Measurements from ENCODE around the gene NOC4L. TPM values are rescaled to one million over a fixed set of nuclear protein-coding genes. Genes with fewer than 3 reads are reported as not detected.
A peak's percentile ranks its signal among the peaks of the same experiment; 100 is the strongest.

NOC4L gene
- total RNA-seq, 1 donor from 2014 or later, result 16.5 TPM

GRCh38 chr12:132190834-132191500, 46.7 kb downstream of the NOC4L start:
- Histone ChIP-seq H3K9me3 (ENCODE audit: insufficient read depth, low read depth, low read length) (peaks cover 16% of the 10 kb centered on the region), H3K4me3 (ENCODE audit: insufficient read depth, low read depth, low read length) (no peak overlapping the region), H3K36me3 (ENCODE audit: insufficient read depth, low read length) (no peaks in the 10 kb centered on the region), H3K27me3 (ENCODE audit: insufficient read depth, low read length) (peaks cover under 1% of the 10 kb centered on the region), H4K20me1 (ENCODE audit: insufficient read depth, low read length) (no peaks in the 10 kb centered on the region), H3K4me1 (ENCODE audit: insufficient read depth, low read length) (peaks cover 7% of the 10 kb centered on the region), H3K9ac (ENCODE audit: low read length) (no peak overlapping the region), H2AFZ (ENCODE audit: low read depth, low read length) (no peak overlapping the region), H3K4me2 (ENCODE audit: low read length) (no peak overlapping the region), H3K79me2 (ENCODE audit: insufficient read depth, low read length) (no peaks in the 10 kb centered on the region), H3K27ac (ENCODE audit: low read depth, low read length) (no peak overlapping the region)
- H3K27ac Mint-ChIP-seq (ENCODE audit: unreplicated experiment), result no peak overlapping the region
- H3K4me3 Mint-ChIP-seq (ENCODE audit: unreplicated experiment), result peak overlapping the region; percentile 20
- H3K36me3 Mint-ChIP-seq (ENCODE audit: low read depth, unreplicated experiment), result peaks cover 5% of the 10 kb centered on the region
- no peak for FAIRE-seq
- H3K4me1 Mint-ChIP-seq (ENCODE audit: low read depth, unreplicated experiment), result no peaks in the 10 kb centered on the region
- no peak for DNase-seq (ENCODE audit: low read depth)
- no peak for TF ChIP-seq EZH2 (IDR thresholded peaks at IDR 0.05; ENCODE audit: insufficient read depth, low read length)
- no peak for TF ChIP-seq CTCF (IDR thresholded peaks at IDR 0.05; ENCODE audit: insufficient read depth, low read depth, low read length)
- H3K27me3 Mint-ChIP-seq (ENCODE audit: low read depth, unreplicated experiment), result peaks cover 49% of the 10 kb centered on the region
- H3K9me3 Mint-ChIP-seq (ENCODE audit: unreplicated experiment), result peaks cover 12% of the 10 kb centered on the region

GRCh38 chr12:132191715-132192553, 47.7 kb downstream of the NOC4L start:
- H3K9ac ChIP-seq (ENCODE audit: low read length), result no peak overlapping the region
- H3K4me2 ChIP-seq (ENCODE audit: low read length), result no peak overlapping the region
- H3K36me3 Mint-ChIP-seq (ENCODE audit: low read depth, unreplicated experiment), result peaks cover 5% of the 10 kb centered on the region
- no peaks in the 10 kb centered on the region for H4K20me1 ChIP-seq (ENCODE audit: insufficient read depth, low read length)
- no peak for DNase-seq (ENCODE audit: low read depth)
- no peak overlapping the region for H3K27ac Mint-ChIP-seq (ENCODE audit: unreplicated experiment)
- H3K4me1 ChIP-seq (ENCODE audit: insufficient read depth, low read length), result peaks cover 7% of the 10 kb centered on the region
- peaks cover 16% of the 10 kb centered on the region for H3K9me3 ChIP-seq (ENCODE audit: insufficient read depth, low read depth, low read length)
- no peaks in the 10 kb centered on the region for H3K79me2 ChIP-seq (ENCODE audit: insufficient read depth, low read length)
- H3K36me3 ChIP-seq (ENCODE audit: insufficient read depth, low read length), result no peaks in the 10 kb centered on the region
- H3K4me1 Mint-ChIP-seq (ENCODE audit: low read depth, unreplicated experiment), result no peaks in the 10 kb centered on the region
- no peak overlapping the region for H3K27ac ChIP-seq (ENCODE audit: low read depth, low read length)
- TF ChIP-seq CTCF (IDR thresholded peaks at IDR 0.05; ENCODE audit: insufficient read depth, low read depth, low read length) (no peak), EZH2 (IDR thresholded peaks at IDR 0.05; ENCODE audit: insufficient read depth, low read length) (no peak)
- H3K27me3 ChIP-seq (ENCODE audit: insufficient read depth, low read length), result no peaks in the 10 kb centered on the region
- no peak overlapping the region for H3K4me3 ChIP-seq (ENCODE audit: insufficient read depth, low read depth, low read length)
- H3K27me3 Mint-ChIP-seq (ENCODE audit: low read depth, unreplicated experiment), result peaks cover 48% of the 10 kb centered on the region
- H3K9me3 Mint-ChIP-seq (ENCODE audit: unreplicated experiment), result peaks cover 12% of the 10 kb centered on the region
- H2AFZ ChIP-seq (ENCODE audit: low read depth, low read length), result no peak overlapping the region
- no peak for FAIRE-seq
- peak overlapping the region; percentile 20 for H3K4me3 Mint-ChIP-seq (ENCODE audit: unreplicated experiment)
